Hepatocyte (in vitro differentiated cells): ENCODE data around the gene FAT2. TPM values are rescaled to one million over a fixed set of nuclear protein-coding genes. Genes with fewer than 3 reads are reported as not detected.

Experiments
- DNase-seq: peaks from one replicate; pipeline ENCODE4 v3.0.0-alpha.2; 2016; ENCODE audit warnings: low spot score
- H2AFZ ChIP-seq: fragments of 200-600 bp; sonication (generic); 2 replicates; pipeline ENCODE4 v1.6.0; 2016; ENCODE audit warnings: antibody characterized with exemption, mild to moderate bottlenecking
- H3K27ac ChIP-seq: fragments of 200-600 bp; sonication (generic); 2 replicates; pipeline ENCODE4 v1.5.1; 2016; ENCODE audit warnings: mild to moderate bottlenecking
- H3K27me3 ChIP-seq: fragments of 200-600 bp; sonication (generic); 2 replicates; pipeline ENCODE4 v1.6.1; 2016
- H3K36me3 ChIP-seq: fragments of 200-600 bp; sonication (generic); replicated peaks from 2 replicates; pipeline ENCODE4 v1.5.1; 2016; ENCODE audit warnings: low read depth; ENCODE audit not compliant: insufficient read depth
- H3K4me1 ChIP-seq: fragments of 200-600 bp; sonication (generic); 2 replicates; pipeline ENCODE4 v1.5.1; 2016; ENCODE audit warnings: mild to moderate bottlenecking, moderate library complexity; ENCODE audit not compliant: insufficient read depth
- H3K4me2 ChIP-seq: fragments of 200-600 bp; sonication (generic); 2 replicates; pipeline ENCODE4 v1.6.0; 2016
- H3K4me3 ChIP-seq: fragments of 200-600 bp; sonication (generic); 2 replicates; pipeline ENCODE4 v1.5.1; 2016; ENCODE audit warnings: mild to moderate bottlenecking
- H3K79me2 ChIP-seq: fragments of 200-600 bp; sonication (generic); 2 replicates; pipeline ENCODE4 v1.6.0; 2017; ENCODE audit warnings: mild to moderate bottlenecking
- H3K9me2 ChIP-seq: fragments of 200-600 bp; sonication (generic); replicated peaks from 2 replicates; pipeline ENCODE4 v1.6.0; 2017; ENCODE audit warnings: mild to moderate bottlenecking; ENCODE audit not compliant: insufficient read depth
- H3K9me3 ChIP-seq: fragments of 200-600 bp; sonication (generic); 2 replicates; pipeline ENCODE4 v1.5.1; 2016; ENCODE audit warnings: low read depth, mild to moderate bottlenecking
- H4K20me1 ChIP-seq: fragments of 200-600 bp; sonication (generic); 2 replicates; pipeline ENCODE4 v1.6.0; 2016; ENCODE audit warnings: mild to moderate bottlenecking; ENCODE audit not compliant: insufficient read depth, poor library complexity, severe bottlenecking
- EZH2 ChIP-seq: fragments of 200-600 bp; sonication (generic); IDR thresholded peaks from 2 replicates; pipeline ENCODE4 v1.6.1; 2016; ENCODE audit warnings: antibody characterized with exemption, mild to moderate bottlenecking, borderline replicate concordance
- EZH2phosphoT487 ChIP-seq: fragments of 200-600 bp; sonication (generic); IDR thresholded peaks from one replicate; pipeline ENCODE4 v1.6.1; 2018; ENCODE audit warnings: antibody characterized with exemption, mild to moderate bottlenecking, low read depth, moderate library complexity; ENCODE audit not compliant: unreplicated experiment, severe bottlenecking
- WGBS: methylation state at CpG from one replicate; pipeline ENCODE4 v1.1.6; 2016; ENCODE audit warnings: low lambda C conversion rate; ENCODE audit errors: missing lambda C conversion rate; 5-methylcytosine and 5-hydroxymethylcytosine counted together
- polyA plus RNA-seq: library from polyadenylated mRNA; unstranded; fragments of >200 nt; fragmentation: Nextera tagmentation; extraction: Ambion mirVana; gene quantifications from 2 replicates; pipeline ENCODE4 v1.2.1, GENCODE V29; 2016
- total RNA-seq: library from RNA; depleted of rRNA; stranded (reverse); fragments of >200 nt; gene quantifications from 2 replicates; pipeline ENCODE4 v1.2.3, GENCODE V29; 2014
- TF ChIP-seq, protein P1 (sequence below): fragments of 200-600 bp; sonication (generic); IDR thresholded peaks from 2 replicates; pipeline ENCODE4 v1.5.1; 2016; ENCODE audit warnings: antibody characterized with exemption, mild to moderate bottlenecking; ENCODE audit not compliant: poor library complexity

The FAT2 gene
- total and polyA plus RNA-seq, 2 experiments from 2014 or later, result 0.10 to 0.40 TPM

DNA sequence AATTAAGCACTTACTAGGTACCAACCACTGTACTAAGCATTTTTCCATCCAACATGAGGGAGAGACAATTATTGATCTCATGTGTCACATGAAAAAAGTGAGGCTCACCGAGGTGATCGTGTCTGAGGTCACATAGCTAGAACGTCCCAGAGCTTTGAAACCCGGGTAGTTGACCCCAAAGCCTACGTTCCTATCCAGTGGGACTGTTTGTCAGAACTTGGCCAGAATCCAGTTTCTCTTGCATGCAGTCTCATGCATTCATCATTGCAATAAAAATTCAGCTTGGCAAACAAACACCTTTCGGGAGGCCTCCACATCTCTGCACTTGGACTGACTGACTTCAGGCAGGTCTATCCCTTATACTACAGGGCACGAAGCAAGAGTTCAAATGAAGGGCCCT lies 23.4 kb upstream of the FAT2 start:
- TF ChIP-seq EZH2phosphoT487 (no peak), EZH2 (no peak)
- TF ChIP-seq, protein P1, sequence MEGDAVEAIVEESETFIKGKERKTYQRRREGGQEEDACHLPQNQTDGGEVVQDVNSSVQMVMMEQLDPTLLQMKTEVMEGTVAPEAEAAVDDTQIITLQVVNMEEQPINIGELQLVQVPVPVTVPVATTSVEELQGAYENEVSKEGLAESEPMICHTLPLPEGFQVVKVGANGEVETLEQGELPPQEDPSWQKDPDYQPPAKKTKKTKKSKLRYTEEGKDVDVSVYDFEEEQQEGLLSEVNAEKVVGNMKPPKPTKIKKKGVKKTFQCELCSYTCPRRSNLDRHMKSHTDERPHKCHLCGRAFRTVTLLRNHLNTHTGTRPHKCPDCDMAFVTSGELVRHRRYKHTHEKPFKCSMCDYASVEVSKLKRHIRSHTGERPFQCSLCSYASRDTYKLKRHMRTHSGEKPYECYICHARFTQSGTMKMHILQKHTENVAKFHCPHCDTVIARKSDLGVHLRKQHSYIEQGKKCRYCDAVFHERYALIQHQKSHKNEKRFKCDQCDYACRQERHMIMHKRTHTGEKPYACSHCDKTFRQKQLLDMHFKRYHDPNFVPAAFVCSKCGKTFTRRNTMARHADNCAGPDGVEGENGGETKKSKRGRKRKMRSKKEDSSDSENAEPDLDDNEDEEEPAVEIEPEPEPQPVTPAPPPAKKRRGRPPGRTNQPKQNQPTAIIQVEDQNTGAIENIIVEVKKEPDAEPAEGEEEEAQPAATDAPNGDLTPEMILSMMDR, result no peak
- no peaks in the 10 kb centered on the region for H3K9me3 ChIP-seq
- peaks cover 3% of the 10 kb centered on the region for H3K27me3 ChIP-seq
- no peaks in the 10 kb centered on the region for H3K9me2 ChIP-seq
- H3K4me1 ChIP-seq, result peaks cover 4% of the 10 kb centered on the region
- H3K4me3 ChIP-seq, result no peak overlapping the region
- 67% methylated on average over 7 of the region's 7 CpGs for WGBS
- no peak overlapping the region for H3K4me2 ChIP-seq
- no peaks in the 10 kb centered on the region for H3K79me2 ChIP-seq
- no peaks in the 10 kb centered on the region for H3K36me3 ChIP-seq
- H3K27ac ChIP-seq, result no peak overlapping the region
- no peaks in the 10 kb centered on the region for H4K20me1 ChIP-seq
- peak; percentile 41 for DNase-seq
- H2AFZ ChIP-seq, result no peak overlapping the region

GRCh38 chr5:151612689-151613427 lies 21.7 kb upstream of the FAT2 start:
- H2AFZ ChIP-seq, result no peak overlapping the region
- H3K27ac ChIP-seq, result peak overlapping the region; percentile 33
- H3K4me2 ChIP-seq, result no peak overlapping the region
- H3K27me3 ChIP-seq, result peaks cover 3% of the 10 kb centered on the region
- no peaks in the 10 kb centered on the region for H3K36me3 ChIP-seq
- no peaks in the 10 kb centered on the region for H3K79me2 ChIP-seq
- no peaks in the 10 kb centered on the region for H3K9me2 ChIP-seq
- TF ChIP-seq, protein P1, result no peak
- TF ChIP-seq EZH2phosphoT487 (no peak), EZH2 (no peak)
- no peaks in the 10 kb centered on the region for H3K9me3 ChIP-seq
- H3K4me3 ChIP-seq, result no peak overlapping the region
- H3K4me1 ChIP-seq, result peaks cover 4% of the 10 kb centered on the region
- WGBS, result 53% methylated on average over 8 of the region's 8 CpGs
- peak; percentile 62 for DNase-seq
- no peaks in the 10 kb centered on the region for H4K20me1 ChIP-seq

GRCh38 chr5:151611127-151611775 lies 20.1 kb upstream of the FAT2 start:
- no peak for TF ChIP-seq EZH2
- TF ChIP-seq, protein P1, result no peak
- no peak for TF ChIP-seq EZH2phosphoT487

More at GRCh38 chr5:151611127-151611775, 20.1 kb upstream of the FAT2 start:
- H2AFZ ChIP-seq, result no peak overlapping the region
- no peaks in the 10 kb centered on the region for H3K9me3 ChIP-seq
- no peak overlapping the region for H3K4me2 ChIP-seq
- H4K20me1 ChIP-seq, result no peaks in the 10 kb centered on the region
- no peaks in the 10 kb centered on the region for H3K9me2 ChIP-seq
- H3K4me3 ChIP-seq, result no peak overlapping the region
- DNase-seq, result no peak
- no peaks in the 10 kb centered on the region for H3K79me2 ChIP-seq
- no peak overlapping the region for H3K27ac ChIP-seq
- no peaks in the 10 kb centered on the region for H3K36me3 ChIP-seq
- H3K27me3 ChIP-seq, result peaks cover 7% of the 10 kb centered on the region
- WGBS, result 93% methylated on average over 8 of the region's 8 CpGs
- H3K4me1 ChIP-seq, result peaks cover 4% of the 10 kb centered on the region
